Dermis blood vessel endothelial cell (primary cell): ENCODE measurements around the gene RAB11B. TPM values are rescaled to one million over a fixed set of nuclear protein-coding genes. Genes with fewer than 3 reads are reported as not detected.
"Not testable (repeated sequence)": the region's sequence is repeated elsewhere in the genome, so short reads cannot be mapped to it uniquely, and the experiment has no call there.

ENCODE experiments used
- DNase-seq: peaks from one replicate; pipeline ENCODE4 v3.0.0; 2010
- total RNA-seq: library from RNA; depleted of rRNA; stranded (reverse); fragments of >200 nt; gene quantifications from 2 replicates; pipeline ENCODE4 v1.2.3, GENCODE V29; 2014

Gene RAB11B
- total RNA-seq, 1 donor from 2014 or later, result 34.5 TPM

DNA sequence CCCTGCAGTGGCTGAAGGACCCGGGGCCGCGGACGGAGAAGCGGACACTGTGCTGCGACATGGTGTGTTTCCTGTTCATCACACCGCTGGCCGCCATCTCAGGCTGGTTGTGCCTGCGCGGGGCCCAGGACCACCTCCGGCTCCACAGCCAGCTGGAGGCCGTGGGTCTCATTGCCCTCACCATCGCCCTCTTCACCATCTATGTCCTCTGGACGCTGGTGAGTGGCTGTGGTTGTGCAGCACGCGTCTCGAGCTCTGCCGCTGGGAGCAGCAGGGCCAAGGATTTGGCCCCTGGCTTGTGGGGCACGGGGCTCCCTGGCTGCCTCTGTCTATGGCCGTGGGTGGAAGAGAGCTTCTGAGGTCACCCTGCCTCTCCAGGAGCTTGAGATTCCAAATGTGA lies 40.5 kb downstream of the RAB11B start:
- DNase-seq, result no peak

DNA sequence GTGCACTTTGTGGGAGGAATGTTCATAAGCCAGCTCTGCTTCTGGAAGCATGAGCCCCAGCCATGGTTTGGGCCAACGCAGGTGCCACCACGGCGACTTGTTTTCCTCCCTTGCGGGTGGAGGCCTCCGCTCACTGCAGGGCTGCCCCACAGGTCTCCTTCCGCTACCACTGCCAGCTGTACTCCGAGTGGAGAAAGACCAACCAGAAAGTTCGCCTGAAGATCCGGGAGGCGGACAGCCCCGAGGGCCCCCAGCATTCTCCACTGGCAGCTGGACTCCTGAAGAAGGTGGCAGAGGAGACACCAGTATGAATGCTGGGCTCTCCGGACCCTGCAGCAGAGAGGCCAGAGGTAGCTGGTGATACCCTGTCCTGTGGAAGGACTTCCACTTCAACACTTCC lies 48.1 kb downstream of the RAB11B start:
- no peak for DNase-seq

DNA sequence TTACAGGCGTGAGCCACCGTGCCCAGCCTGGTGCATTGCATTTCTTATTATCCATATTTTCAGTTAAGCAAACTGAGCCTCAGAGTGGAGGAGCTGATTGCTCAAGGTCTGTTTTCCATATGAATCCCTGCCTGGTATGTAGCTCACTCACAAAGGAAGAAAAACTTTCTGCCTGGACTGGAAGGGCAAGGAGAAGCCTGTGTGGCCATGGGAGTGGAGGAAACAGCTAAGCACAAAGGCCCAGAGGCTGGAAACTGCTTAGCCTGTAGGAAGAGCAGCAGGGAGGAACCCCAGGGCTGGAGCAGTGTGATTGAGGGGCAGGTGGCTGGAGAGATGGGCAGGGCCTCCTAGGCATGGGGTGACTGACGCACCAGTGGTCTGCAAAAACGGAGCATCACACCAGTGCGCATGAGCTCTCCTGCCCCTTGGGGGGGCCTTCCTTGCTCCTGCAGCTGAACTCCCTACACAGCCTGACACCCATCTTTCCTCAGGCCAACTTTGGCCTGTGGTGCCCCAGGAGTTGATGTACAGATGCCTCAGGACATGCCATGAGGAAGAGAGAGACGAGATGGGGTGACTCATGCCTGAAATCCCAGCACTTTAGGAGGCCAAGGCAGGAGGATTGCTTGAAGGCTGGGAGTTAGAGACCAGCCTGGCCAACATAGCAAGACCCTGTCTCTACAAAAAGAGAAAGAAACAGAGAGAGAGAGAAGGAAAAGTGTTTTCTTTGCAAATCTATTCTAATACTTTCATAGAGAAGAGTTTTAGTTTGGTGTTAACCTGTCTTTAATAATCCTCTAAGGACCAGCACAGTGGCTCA lies 51.8 kb downstream of the RAB11B start:
- no peak for DNase-seq

DNA sequence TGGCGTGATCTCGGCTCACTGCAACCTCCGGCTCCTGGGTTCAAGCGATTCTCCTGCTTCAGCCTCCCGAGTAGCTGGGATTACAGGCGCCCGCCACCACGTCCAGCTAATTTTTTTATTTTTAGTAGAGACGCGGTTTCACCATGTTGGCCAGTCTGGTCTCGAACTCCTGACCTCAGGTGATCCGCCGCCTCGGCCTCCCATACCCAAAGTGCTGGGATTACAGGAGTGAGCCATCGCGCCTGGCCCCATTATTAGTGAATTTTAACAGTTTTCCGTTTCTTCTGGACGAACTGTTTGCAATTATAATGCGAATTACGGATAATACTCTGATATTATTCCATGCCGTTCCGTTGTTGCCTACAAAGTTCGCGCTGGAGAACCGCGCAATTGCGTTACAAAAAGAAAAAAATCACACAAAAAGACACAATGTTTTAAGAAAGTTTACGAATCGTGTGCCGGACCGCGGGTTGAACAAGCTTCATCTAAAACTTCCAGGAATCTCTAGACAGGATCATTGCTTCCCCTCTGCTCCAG lies 54.0 kb downstream of the RAB11B start:
- DNase-seq, result not testable (repeated sequence)

DNA sequence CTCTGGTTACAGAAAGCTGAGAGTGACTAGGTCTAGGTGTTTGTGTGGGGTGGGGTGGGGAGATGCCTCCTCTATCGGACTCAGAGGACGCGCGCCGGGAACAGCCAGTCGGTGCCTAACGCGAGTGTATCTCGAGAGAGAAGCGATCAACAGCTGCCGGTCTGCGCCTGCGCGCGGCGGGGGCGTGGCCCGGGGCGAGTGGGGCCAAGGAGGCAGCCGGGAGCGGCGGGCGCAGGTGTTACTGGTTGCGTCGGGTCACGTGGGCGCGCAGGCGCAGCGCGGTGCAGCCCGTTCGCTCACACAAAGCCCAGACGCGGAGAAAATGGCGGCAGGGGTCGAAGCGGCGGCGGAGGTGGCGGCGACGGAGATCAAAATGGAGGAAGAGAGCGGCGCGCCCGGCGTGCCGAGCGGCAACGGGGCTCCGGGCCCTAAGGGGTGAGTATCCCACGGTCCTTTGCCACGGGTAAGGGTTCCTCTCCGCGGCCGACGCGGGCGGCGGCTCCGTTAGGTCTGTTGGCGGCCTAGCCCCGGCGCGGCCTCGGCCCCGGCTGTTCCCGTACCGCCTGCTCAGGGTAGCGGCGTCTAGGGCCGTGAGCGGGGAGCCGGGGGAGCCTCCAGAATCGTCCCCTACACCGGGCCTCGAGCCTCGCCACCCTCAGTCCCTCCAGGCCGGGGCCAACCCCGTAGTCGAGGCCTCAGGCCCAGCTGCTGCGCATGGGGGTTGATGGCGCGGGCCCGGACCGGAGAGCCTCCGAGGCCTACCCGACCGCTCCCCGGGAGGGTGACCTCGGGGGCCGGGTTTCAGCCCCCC lies 54.7 kb downstream of the RAB11B start, which contains the start of gene HNRNPM:
Gene HNRNPM, plus strand, starts transcription at position 299 of the 811 bp plus-strand sequence. Its CDS starts 24 bp downstream, at position 323.
- DNase-seq, result peak; percentile 99

DNA sequence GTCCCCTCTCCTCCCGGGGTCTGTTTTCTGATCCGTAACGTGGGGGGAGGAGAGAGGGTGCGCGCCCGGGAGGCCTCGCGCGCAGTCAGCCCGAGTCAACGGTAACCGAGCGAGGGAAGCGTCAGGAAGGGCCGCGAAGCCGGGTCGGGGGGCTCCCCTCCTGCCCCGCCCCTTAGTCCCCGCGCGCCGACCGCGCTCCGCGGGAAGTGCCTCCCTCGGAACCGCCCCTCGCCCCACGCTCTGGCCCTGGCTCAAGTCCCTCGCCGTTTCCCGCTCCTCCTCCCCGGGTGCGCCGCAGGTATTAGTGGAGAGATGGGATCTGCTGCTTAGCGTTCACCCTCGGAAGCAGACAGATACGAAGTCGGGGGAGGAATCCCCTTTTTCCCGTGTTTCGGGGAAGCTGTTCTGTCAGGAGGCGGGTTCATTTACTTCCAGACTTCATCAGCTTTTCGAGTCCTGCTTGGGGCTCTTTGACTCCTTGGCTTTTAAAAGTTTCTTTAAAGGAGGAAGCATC lies 55.4 kb downstream of the RAB11B start:
- DNase-seq, result peak; percentile 70

DNA sequence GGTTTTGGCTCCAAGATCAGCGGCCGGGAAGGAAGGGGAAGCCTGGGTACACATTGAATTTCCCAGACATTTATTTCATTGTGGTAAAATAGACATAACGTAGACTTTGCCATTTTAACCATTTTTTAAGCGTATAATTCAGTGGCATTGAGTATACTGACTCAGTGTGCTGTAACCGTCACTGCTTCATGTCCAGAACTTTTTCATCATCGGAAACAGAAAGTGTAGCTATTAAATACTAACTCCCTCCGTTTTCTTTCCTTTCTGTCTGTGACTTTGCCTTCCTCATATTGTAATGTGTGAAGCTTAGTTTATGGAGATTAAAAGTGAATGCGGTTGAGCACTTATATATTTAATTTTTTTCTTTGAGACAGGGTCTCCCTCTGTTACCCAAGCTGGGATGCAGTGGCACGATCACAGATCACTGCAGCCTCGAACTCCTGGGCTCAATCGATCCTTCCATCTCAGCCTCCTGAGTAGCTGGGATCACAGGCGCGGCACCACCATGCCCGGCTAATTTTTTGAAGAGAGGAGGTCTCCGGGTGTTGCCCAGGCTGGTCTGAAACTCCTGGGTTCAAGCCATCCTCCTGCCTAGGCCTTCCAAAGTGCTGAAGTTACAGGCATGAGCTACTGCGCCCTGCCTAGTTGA lies 56.0 kb downstream of the RAB11B start:
- DNase-seq, result no peak

DNA sequence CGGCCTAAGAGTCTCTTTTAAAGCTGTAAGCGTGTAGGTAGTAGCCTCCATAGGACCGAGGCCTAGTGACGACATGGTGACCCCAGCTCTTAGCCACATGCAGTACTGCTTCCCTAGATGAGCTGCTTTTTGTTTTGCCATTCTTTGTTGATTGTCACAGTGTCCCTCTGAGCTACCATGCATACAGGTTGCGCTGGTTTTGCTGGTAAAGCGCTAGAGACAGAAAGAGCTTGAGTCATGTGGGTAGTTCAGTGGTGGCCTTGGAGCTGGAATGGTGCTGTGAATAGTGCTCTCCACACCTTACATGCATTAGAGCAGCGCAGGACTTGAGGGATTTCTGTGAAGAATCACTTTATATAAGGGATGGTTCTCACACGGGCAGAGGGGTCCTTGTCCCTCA lies 59.7 kb downstream of the RAB11B start:
- no peak for DNase-seq

DNA sequence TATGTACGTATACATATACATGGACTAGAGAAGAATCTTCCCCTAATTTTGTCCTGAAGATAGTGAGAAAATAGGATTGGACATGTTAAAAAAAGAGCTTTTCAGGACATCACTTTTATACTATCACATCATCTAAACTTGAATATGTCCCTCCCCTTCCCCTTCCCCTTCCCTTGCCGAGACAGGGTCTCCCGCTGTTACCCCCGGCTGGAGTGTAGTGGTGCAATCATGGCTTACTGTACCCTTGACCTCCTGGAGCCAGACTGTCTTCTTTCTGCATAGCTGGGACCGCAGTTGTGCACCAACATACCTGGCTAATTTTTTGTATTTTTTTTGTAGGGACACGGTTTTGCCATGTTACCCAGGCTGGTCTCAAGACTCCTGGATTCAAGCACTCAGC lies 61.2 kb downstream of the RAB11B start:
- no peak for DNase-seq

DNA sequence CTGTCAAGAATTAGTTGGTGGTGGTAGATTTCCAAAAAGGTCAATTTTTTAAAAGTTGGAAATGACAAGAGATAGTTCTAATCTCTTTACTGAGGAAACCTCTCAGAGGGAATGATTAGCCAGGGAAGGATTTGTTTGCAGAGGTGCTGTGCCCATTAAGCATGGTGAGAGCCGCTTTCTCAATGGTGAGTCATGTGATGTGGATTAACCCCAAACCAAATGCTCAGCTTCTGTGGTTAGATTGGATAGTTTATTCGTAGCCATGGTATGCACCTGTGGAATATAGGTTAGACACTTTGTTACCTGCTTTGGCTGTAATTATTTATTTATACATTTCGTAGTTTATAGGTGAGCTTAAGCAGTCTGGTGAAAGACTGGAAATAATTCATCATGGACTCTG lies 61.7 kb downstream of the RAB11B start:
- DNase-seq, result peak; percentile 20

DNA sequence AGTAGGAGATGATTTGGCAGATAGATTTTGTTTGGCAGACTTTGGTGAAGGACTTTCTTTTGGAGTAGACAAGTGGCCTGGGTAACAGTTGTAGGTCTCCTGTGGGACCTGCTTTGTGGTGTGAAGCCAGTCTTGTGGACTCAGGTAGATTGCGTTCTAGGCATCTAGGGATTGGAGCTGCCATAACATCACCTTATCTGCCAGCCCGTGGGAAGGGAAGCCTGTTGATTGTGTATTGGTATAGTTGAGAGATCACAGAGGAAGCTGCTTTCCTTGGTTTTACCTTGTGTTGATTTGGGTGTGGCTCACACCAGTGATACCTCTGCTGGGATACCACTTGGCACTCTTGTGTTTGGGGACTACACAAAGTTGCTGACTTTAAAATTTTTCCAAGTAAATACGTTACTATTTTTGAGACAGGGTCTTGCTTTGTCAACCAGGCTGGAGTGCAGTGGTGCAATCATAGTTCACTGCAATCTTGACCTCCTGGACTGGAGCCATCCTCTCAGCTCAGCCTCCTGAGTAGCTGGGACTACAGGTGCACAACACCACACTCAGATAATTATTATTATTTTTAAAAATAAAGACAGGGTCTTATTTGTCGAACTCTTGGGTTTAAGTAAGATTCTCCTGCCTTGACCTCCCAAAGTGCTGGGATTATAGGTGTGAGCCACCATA lies 62.4 kb downstream of the RAB11B start:
- no peak for DNase-seq

DNA sequence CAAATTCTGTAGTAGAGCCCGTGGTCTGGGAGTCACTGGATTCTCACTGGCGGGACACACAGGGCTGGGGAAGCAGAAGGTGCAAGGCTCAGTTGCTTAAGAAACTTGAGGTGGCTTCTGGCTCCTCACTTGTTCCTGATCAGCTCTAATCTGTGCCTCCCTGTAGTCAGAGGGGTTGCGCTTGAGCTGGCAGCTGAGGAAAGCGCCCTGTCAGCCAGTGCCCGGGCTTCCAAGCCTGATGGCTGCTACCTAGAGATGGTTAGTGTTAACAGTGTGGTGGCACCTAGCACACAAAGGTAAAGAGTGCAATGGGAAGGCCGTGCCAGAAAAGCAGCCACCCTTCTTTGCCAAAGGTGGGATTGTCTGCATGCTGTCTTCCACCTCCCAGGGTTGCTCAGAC lies 63.5 kb downstream of the RAB11B start:
- DNase-seq, result no peak

Other genes starting within 250 kb of the RAB11B start
- gene FBN3, start 240.8 kb upstream of the RAB11B start, total RNA-seq, result 0.05 TPM in 1 of 2 replicates, not detected in the other
- gene CERS4, start 181.0 kb upstream of the RAB11B start, total RNA-seq, result 15.4 and 23.3 TPM in 2 replicates
- gene CD320, start 82.0 kb upstream of the RAB11B start, total RNA-seq, result 38.8 and 57.5 TPM in 2 replicates
- gene NDUFA7, start 69.0 kb upstream of the RAB11B start, total RNA-seq, result 10.2 and 11.7 TPM in 2 replicates
- gene RPS28, start 68.9 kb upstream of the RAB11B start, total RNA-seq, result 278 and 408 TPM in 2 replicates
- gene KANK3, start 47.1 kb upstream of the RAB11B start, total RNA-seq, result 156 and 179 TPM in 2 replicates
- 4.3 and 8.7 TPM in 2 replicates for gene ANGPTL4, start 26.2 kb upstream of the RAB11B start, total RNA-seq
- gene MARCHF2, start 22.9 kb downstream of the RAB11B start, total RNA-seq, result 165 and 247 TPM in 2 replicates
- 58.7 and 126 TPM in 2 replicates for gene HNRNPM, start 54.6 kb downstream of the RAB11B start, total RNA-seq
- gene PRAM1, start 112.3 kb downstream of the RAB11B start, total RNA-seq, result not detected in 2 replicates
- 2.0 and 8.6 TPM in 2 replicates for gene ZNF414, start 123.8 kb downstream of the RAB11B start, total RNA-seq
- gene MYO1F, start 187.1 kb downstream of the RAB11B start, total RNA-seq, result 0.14 and 0.34 TPM in 2 replicates
- gene ADAMTS10, start 220.4 kb downstream of the RAB11B start, total RNA-seq, result 4.8 and 13.8 TPM in 2 replicates
- gene NFILZ, start 240.3 kb downstream of the RAB11B start, total RNA-seq, result not detected in 2 replicates